Measurements from ENCODE around the gene MYBPHL. TPM values are rescaled to one million over a fixed set of nuclear protein-coding genes. Genes with fewer than 3 reads are reported as not detected.

Gene MYBPHL
- total RNA-seq, 1 donor from 2014 or later = not detected

- DNase-seq = no peak
Observed at GRCh38 chr1:109251277-109252166, 55.3 kb downstream of the MYBPHL start.

- DNase-seq = no peak
Observed at GRCh38 chr1:109250454-109251276, 56.1 kb downstream of the MYBPHL start.

DNA sequence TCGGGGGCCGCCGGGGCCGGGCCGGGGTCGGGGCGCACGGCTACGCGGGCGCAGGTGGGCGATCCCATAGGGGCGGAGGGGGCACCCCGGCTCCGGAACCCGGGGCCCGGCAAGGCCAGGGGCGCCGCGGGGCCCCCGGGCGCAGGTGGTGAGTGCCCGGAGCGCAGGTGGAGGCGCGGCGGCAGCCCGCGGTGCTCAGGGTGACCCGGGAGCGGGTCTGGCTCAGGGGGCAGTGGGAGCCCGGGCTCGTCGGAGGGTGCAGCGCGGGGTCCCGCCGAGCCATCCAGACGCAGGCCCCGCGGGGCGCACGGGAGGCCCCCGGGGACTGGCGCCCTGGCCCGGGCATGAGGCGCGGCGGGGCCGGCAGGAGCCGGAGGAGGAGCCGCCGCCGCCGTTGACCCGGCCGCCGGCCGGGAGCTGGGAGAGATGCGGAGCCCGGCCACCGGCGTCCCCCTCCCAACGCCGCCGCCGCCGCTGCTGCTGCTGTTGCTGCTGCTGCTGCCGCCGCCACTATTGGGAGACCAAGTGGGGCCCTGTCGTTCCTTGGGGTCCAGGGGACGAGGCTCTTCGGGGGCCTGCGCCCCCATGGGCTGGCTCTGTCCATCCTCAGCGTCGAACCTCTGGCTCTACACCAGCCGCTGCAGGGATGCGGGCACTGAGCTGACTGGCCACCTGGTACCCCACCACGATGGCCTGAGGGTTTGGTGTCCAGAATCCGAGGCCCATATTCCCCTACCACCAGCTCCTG lies 57.0 kb downstream of the MYBPHL start:
- no peak for DNase-seq

GRCh38 chr1:109248797-109249629 lies 57.8 kb downstream of the MYBPHL start, which contains the start of gene CELSR2:
TSS of gene CELSR2 (plus strand) at chr1:109249539. CDS start at chr1:109250080, 541 bp downstream.
- peak; percentile 62 for DNase-seq

DNA sequence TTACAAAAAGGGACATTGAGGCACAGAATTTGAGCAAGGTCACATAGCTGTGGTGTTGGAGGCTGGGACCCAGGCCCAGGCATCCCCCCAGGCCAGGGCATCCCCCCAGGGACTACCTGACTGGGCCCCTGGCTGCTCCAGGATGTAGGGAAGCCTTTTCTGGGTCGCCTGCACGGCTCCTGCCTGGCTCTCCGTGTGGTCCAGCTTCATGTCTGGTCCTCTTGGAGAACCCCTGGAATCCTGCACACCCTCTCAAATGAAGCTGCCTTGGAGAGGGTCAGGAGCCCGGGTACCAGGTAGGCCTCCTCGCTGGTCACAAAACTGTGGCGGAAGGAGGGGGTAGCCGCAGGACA lies 58.4 kb downstream of the MYBPHL start:
- no peak for DNase-seq

GRCh38 chr1:109247401-109248365 lies 59.1 kb downstream of the MYBPHL start:
- DNase-seq = no peak

- DNase-seq = no peak
Observed at GRCh38 chr1:109246141-109246551, 60.7 kb downstream of the MYBPHL start.

GRCh38 chr1:109243860-109244552 lies 62.8 kb downstream of the MYBPHL start:
- DNase-seq = no peak

GRCh38 chr1:109243221-109243620 lies 63.6 kb downstream of the MYBPHL start:
- no peak for DNase-seq

DNA sequence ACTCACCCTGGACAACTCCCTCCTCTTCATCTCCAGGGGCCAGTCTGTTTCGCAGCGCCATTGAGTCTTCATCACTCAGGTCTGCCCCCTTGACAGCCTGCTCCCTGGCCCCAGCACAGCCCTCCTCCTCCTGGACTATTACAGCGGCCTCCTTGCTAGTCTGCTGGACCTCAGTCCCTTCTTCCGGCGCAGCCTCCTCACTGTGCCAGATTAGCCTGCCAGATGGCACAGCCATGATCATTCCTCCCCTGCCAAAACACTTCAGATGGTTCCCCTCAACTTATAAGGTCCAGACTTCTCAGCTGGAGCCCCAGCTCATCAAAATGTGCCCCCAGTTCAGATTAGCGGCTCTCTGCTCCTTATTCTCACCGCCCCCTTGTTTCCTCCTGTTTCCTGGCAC lies 64.4 kb downstream of the MYBPHL start:
- DNase-seq = no peak

Other genes with a start within 250 kb of the MYBPHL start
- 94.8 and 99.2 TPM in 2 replicates for gene TAF13, start 231.0 kb downstream of the MYBPHL start, total RNA-seq
- 20.3 and 23.9 TPM in 2 replicates for gene TMEM167B, start 216.2 kb downstream of the MYBPHL start, total RNA-seq
- gene ELAPOR1, start 192.9 kb downstream of the MYBPHL start, total RNA-seq = under 0.01 and 0.37 TPM in 2 replicates
- gene SARS1, start 93.1 kb downstream of the MYBPHL start, total RNA-seq = 178 and 206 TPM in 2 replicates
- 1.4 and 1.8 TPM in 2 replicates for gene CELSR2, start 57.5 kb downstream of the MYBPHL start, total RNA-seq
- gene PSRC1, start 23.9 kb downstream of the MYBPHL start, total RNA-seq = 1.0 and 8.4 TPM in 2 replicates
- gene SORT1, start 90.9 kb upstream of the MYBPHL start, total RNA-seq = 16.7 and 17.4 TPM in 2 replicates
- 45.3 and 55.1 TPM in 2 replicates for gene PSMA5, start 119.4 kb upstream of the MYBPHL start, total RNA-seq
- gene SYPL2, start 159.5 kb upstream of the MYBPHL start, total RNA-seq = under 0.01 TPM in 1 of 2 replicates, not detected in the other
- gene ATXN7L2, start 176.9 kb upstream of the MYBPHL start, total RNA-seq = 1.3 and 1.5 TPM in 2 replicates
- gene CYB561D1, start 187.1 kb upstream of the MYBPHL start, total RNA-seq = 6.5 and 7.5 TPM in 2 replicates
- 0.65 and 1.7 TPM in 2 replicates for gene AMIGO1, start 202.7 kb upstream of the MYBPHL start, total RNA-seq
- gene GPR61, start 232.9 kb upstream of the MYBPHL start, total RNA-seq = under 0.01 TPM in 1 of 2 replicates, not detected in the other
- 16.3 and 22.9 TPM in 2 replicates for gene GNAI3, start 241.6 kb upstream of the MYBPHL start, total RNA-seq